PC-3 (cell line): ENCODE results near the gene GNAT2. TPM values are rescaled to one million over a fixed set of nuclear protein-coding genes. Genes with fewer than 3 reads are reported as not detected.

Source experiments
- ATAC-seq: fragments of 200-7000 bp; cut with Tn5 transposase; 2 replicates; pipeline ENCODE4 v1.9.1; 2020; ENCODE audit warnings: mild to moderate bottlenecking, moderate library complexity
- BruUV-seq: library from RNA; stranded (reverse); fragments of 400-500 nt; replicated peaks from 2 replicates; lab custom pipeline; 2021; lab: Mats Ljungman, UMichigan
- CTCF ChIA-PET: fragments of 300-600 bp; sonication (Branson Sonifier 250); formaldehyde crosslinking; loops from one replicate; lab custom pipeline; 2022; ENCODE audit warnings: antibody characterized with exemption; lab: Charles Lee
- POLR2A ChIA-PET: fragments of 300-600 bp; sonication (Branson Sonifier 250); formaldehyde crosslinking; loops from one replicate; lab custom pipeline; 2022; ENCODE audit warnings: antibody characterized with exemption; ENCODE audit not compliant: unreplicated experiment; lab: Charles Lee
- DNase-seq: peaks from one replicate; pipeline ENCODE4 v3.0.0-alpha.2; 2015
- H2AFZ ChIP-seq: fragments of 300-600 bp; sonication (generic); 2 replicates; pipeline ENCODE4 v1.6.0; 2016; ENCODE audit warnings: antibody characterized with exemption, low read length
- H3F3A ChIP-seq: fragments of 300-600 bp; sonication (generic); one replicate; pipeline ENCODE4 v1.6.0; 2017; ENCODE audit warnings: antibody characterized with exemption, low read length, control low read depth, mild to moderate bottlenecking; ENCODE audit not compliant: unreplicated experiment
- H3K27ac ChIP-seq: fragments of 300-600 bp; sonication (generic); 2 replicates; pipeline ENCODE4 v1.5.1; 2016; ENCODE audit warnings: mild to moderate bottlenecking, low read length
- H3K27me3 ChIP-seq: fragments of 300-600 bp; sonication (generic); 2 replicates; pipeline ENCODE4 v1.6.1; 2016; ENCODE audit warnings: low read length, mixed read lengths
- H3K36me3 ChIP-seq: fragments of 300-600 bp; sonication (generic); 2 replicates; pipeline ENCODE4 v1.6.1; 2016; ENCODE audit warnings: low read depth, mixed run types, low read length, mixed read lengths
- H3K4me1 ChIP-seq: fragments of 300-600 bp; sonication (generic); 2 replicates; pipeline ENCODE4 v1.5.1; 2016; ENCODE audit warnings: low read length; ENCODE audit not compliant: insufficient read depth
- H3K4me2 ChIP-seq: fragments of 300-600 bp; sonication (generic); 2 replicates; pipeline ENCODE4 v1.6.0; 2016; ENCODE audit warnings: low read length
- H3K4me3 ChIP-seq: fragments of 300-600 bp; sonication (generic); 2 replicates; pipeline ENCODE4 v1.5.1; 2016; ENCODE audit warnings: mild to moderate bottlenecking, low read length, mixed read lengths
- H3K79me2 ChIP-seq: fragments of 300-600 bp; sonication (generic); 2 replicates; pipeline ENCODE4 v1.6.1; 2017; ENCODE audit warnings: low read length, mixed read lengths
- H3K9ac ChIP-seq: fragments of 300-600 bp; sonication (generic); 2 replicates; pipeline ENCODE4 v1.6.0; 2016; ENCODE audit warnings: mild to moderate bottlenecking, low read length
- H3K9me2 ChIP-seq: fragments of 300-600 bp; sonication (generic); replicated peaks from 2 replicates; pipeline ENCODE4 v1.6.1; 2016; ENCODE audit warnings: mixed run types, low read length, mixed read lengths
- H3K9me3 ChIP-seq: fragments of 300-600 bp; sonication (generic); 2 replicates; pipeline ENCODE4 v1.6.1; 2016; ENCODE audit warnings: low read length, mixed read lengths
- H4K20me1 ChIP-seq: fragments of 300-600 bp; sonication (generic); 2 replicates; pipeline ENCODE4 v1.6.1; 2016; ENCODE audit warnings: low read length, mixed read lengths
- EZH2 ChIP-seq: fragments of 300-600 bp; sonication (generic); IDR thresholded peaks from one replicate; pipeline ENCODE4 v1.6.1; 2017; ENCODE audit warnings: antibody characterized with exemption, mild to moderate bottlenecking, low read length; ENCODE audit not compliant: unreplicated experiment
- EZH2phosphoT487 ChIP-seq: fragments of 300-600 bp; sonication (generic); IDR thresholded peaks from 2 replicates; pipeline ENCODE4 v1.6.1; 2018; ENCODE audit warnings: mild to moderate bottlenecking, antibody characterized with exemption, low read length, borderline replicate concordance
- intact Hi-C: fragments of 100-400 bp; cut with micrococcal nuclease; formaldehyde crosslinking; loops from 2 replicates; pipeline ENCODE4 v1.9.0; 2023
- total RNA-seq: library from RNA; depleted of rRNA; stranded (reverse); fragments of >200 nt; gene quantifications from 2 replicates; pipeline ENCODE4 v1.2.3, GENCODE V29; 2014
- TF ChIP-seq, protein P1 (sequence below): fragments of 300-600 bp; sonication (generic); conservative IDR thresholded peaks from 2 replicates; pipeline ENCODE4 v1.5.1; 2017; ENCODE audit warnings: antibody characterized with exemption, low read depth, mild to moderate bottlenecking, low read length

GNAT2 gene
- total RNA-seq, 1 experiment from 2014 or later, result 0.69 TPM

DNA sequence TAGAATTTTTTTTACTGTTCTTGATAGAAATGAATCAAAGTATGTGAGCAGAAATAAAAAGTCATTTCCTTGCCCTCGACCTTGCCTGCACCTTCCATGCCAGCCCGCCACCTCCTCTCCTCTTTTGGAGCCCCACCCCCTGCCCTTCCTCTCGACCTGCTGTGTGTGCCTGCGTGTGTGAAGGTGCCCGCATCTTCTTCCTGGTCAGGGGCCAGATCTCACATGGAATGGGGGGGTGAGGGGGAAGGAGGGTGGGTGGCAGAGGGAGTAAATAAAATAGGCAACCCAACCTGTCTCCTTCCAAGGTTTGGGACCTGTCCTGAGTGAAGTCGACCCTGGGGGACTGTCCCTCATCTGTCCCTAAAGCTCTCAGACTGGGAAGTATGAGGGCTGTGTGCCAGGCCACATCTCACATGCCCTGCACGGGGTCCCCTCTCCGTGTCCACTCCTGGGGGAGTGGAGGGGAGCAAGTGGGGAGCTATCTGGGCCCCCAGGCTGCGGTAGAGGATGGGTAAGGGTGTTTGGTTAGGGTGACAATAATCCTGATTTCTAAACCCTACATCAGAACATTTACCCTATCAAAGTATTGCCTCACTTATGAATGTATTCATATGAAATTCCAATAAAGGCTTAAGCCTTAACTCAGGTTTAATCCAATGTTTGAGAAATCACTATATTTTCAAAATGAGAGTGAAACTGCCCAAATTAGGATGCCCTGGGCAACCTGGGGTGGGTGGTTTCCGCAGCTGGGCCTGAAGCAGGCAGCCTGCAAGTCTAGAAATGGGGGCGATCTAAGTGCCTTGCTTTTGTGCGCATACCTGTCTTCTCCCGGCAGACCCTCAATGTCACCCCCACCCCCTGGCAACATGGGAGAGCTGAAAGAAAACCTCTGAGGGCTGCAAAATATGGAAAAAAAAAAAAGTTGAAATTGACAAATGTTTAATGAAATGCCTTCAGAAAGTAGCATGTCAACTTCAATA, 15.6 kb upstream of the GNAT2 start:
- Histone ChIP-seq H3K27ac (no peak overlapping the region), H3K4me3 (no peak overlapping the region), H3K9me3 (no peaks in the 10 kb centered on the region), H3K9me2 (no peaks in the 10 kb centered on the region), H2AFZ (no peak overlapping the region), H3K4me2 (no peak overlapping the region), H3K4me1 (no peaks in the 10 kb centered on the region), H3K9ac (no peak overlapping the region), H3K36me3 (peaks cover 13% of the 10 kb centered on the region), H4K20me1 (no peaks in the 10 kb centered on the region), H3F3A (no peaks in the 10 kb centered on the region), H3K27me3 (no peaks in the 10 kb centered on the region), H3K79me2 (no peaks in the 10 kb centered on the region)
- POLR2A ChIA-PET, result interaction anchor here (0.6 kb wide), 1 partner anchor 89 kb away, joined by 4 read pairs; no protein-coding TSS in a partner anchor
- no TSS peak for BruUV-seq
- ATAC-seq (no peak), DNase-seq (no peak)
- CTCF ChIA-PET, result no interaction called here
- intact Hi-C loops, result no loop called here
- TF ChIP-seq EZH2, result no peak
- no peak for TF ChIP-seq EZH2phosphoT487
- TF ChIP-seq, protein P1, sequence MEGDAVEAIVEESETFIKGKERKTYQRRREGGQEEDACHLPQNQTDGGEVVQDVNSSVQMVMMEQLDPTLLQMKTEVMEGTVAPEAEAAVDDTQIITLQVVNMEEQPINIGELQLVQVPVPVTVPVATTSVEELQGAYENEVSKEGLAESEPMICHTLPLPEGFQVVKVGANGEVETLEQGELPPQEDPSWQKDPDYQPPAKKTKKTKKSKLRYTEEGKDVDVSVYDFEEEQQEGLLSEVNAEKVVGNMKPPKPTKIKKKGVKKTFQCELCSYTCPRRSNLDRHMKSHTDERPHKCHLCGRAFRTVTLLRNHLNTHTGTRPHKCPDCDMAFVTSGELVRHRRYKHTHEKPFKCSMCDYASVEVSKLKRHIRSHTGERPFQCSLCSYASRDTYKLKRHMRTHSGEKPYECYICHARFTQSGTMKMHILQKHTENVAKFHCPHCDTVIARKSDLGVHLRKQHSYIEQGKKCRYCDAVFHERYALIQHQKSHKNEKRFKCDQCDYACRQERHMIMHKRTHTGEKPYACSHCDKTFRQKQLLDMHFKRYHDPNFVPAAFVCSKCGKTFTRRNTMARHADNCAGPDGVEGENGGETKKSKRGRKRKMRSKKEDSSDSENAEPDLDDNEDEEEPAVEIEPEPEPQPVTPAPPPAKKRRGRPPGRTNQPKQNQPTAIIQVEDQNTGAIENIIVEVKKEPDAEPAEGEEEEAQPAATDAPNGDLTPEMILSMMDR, result no peak

DNA sequence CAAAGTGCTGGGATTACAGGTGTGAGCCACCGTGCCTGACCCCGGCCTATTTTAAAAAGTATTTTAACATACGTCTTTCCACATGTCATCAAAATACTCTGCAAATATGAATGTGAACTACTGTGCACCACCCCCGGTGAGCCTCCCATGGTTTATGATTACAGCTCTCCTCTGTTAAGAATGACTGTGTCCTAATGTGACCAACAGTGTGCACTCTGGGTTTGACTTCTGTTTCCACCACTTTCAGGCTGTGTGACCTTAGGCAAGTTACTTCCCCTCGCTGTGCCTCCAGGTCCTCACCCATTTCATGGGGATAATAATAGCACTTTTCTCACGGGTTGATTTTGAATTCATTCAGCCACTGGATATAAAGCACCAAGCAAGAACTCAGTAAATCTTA, 14.9 kb upstream of the GNAT2 start:
- CTCF ChIA-PET, result no interaction called here
- ATAC-seq, result no peak
- no peaks in the 10 kb centered on the region for H3K9me3 ChIP-seq
- H3K79me2 ChIP-seq, result no peaks in the 10 kb centered on the region
- no peak overlapping the region for H3K27ac ChIP-seq
- H3F3A ChIP-seq, result no peaks in the 10 kb centered on the region
- no peaks in the 10 kb centered on the region for H3K27me3 ChIP-seq
- no peak overlapping the region for H2AFZ ChIP-seq
- TF ChIP-seq EZH2 (no peak), EZH2phosphoT487 (no peak)
- TF ChIP-seq, protein P1, result no peak
- no peak for DNase-seq
- no TSS peak for BruUV-seq
- no peak overlapping the region for H3K9ac ChIP-seq
- intact Hi-C loops, result no loop called here
- POLR2A ChIA-PET, result no interaction called here
- peaks cover 21% of the 10 kb centered on the region for H3K36me3 ChIP-seq
- no peaks in the 10 kb centered on the region for H3K9me2 ChIP-seq
- H4K20me1 ChIP-seq, result no peaks in the 10 kb centered on the region
- H3K4me1 ChIP-seq, result no peaks in the 10 kb centered on the region
- no peak overlapping the region for H3K4me2 ChIP-seq
- H3K4me3 ChIP-seq, result no peak overlapping the region
